Testis (tissue), 3 donors: ENCODE data around the gene ANKRD63. TPM values are rescaled to one million over a fixed set of nuclear protein-coding genes. Genes with fewer than 3 reads are reported as not detected.

Experiments
- DNase-seq: peaks from one replicate; pipeline ENCODE4 v3.0.0-alpha.2; 2019
- H3K27ac ChIP-seq, 2 donors: fragments of 200-600 bp; sonication (generic); one replicate each; pipeline ENCODE4 v1.5.1; 2019
- H3K27me3 ChIP-seq: fragments of 200-600 bp; sonication (generic); one replicate; pipeline ENCODE4 v1.5.1; 2019
- H3K36me3 ChIP-seq: fragments of 200-600 bp; sonication (generic); one replicate; pipeline ENCODE4 v1.5.1; 2017; ENCODE audit warnings: low read depth; ENCODE audit errors: missing control alignments
- H3K4me1 ChIP-seq: fragments of 200-600 bp; sonication (generic); one replicate; pipeline ENCODE4 v1.5.1; 2019
- H3K4me3 ChIP-seq, 2 donors: fragments of 200-600 bp; sonication (generic); one replicate each; pipeline ENCODE4 v1.5.1; 2017 to 2019
- H3K9me3 ChIP-seq: fragments of 200-600 bp; sonication (generic); one replicate; pipeline ENCODE4 v1.5.1; 2017
- CTCF ChIP-seq, 3 experiments: fragments of 450-650 bp in 2 of 3; fragments of 200-600 bp in 1 of 3; sonication (generic) in 1 of 3; IDR thresholded peaks; one replicate each; pipeline ENCODE4 v1.5.1; 2016 to 2019; ENCODE audit warnings: antibody characterized with exemption in 3 of 3, mild to moderate bottlenecking in 2 of 3, moderate library complexity in 1 of 3
- POLR2A ChIP-seq: fragments of 450-650 bp; IDR thresholded peaks from one replicate; pipeline ENCODE4 v1.6.1; 2017; ENCODE audit warnings: antibody characterized with exemption, mild to moderate bottlenecking, moderate library complexity
- WGBS, 2 donors: methylation state at CpG; one replicate each; pipeline ENCODE4 v1.1.5; 2018; 5-methylcytosine and 5-hydroxymethylcytosine counted together
- intact Hi-C: fragments of 100-400 bp; cut with DNase I; formaldehyde crosslinking; loops from one replicate; pipeline ENCODE4 v1.15.1; 2023; ENCODE audit warnings: low total_unique reads
- polyA plus RNA-seq: library from polyadenylated mRNA; stranded (reverse); fragments of 350-450 nt; fragmentation: Illumina TruSeq; extraction: RNeasy Lipid Tissue Mini Kit (QIAGEN cat#74804); gene quantifications from one replicate; pipeline ENCODE4 v1.2.3, GENCODE V29; 2014; ENCODE audit warnings: low read depth, low replicate concordance; ENCODE audit not compliant: insufficient read depth
- total RNA-seq, 2 donors: library from RNA; depleted of rRNA; stranded (reverse); fragments of >200 nt; gene quantifications; one replicate each; pipeline ENCODE4 v1.2.3, GENCODE V29; 2016

ANKRD63 gene
- total and polyA plus RNA-seq, 3 donors from 2014 or later = 3.1 to 11.8 TPM; not detected in 1

- 66 to 69% methylated on average over 13 of the region's 13 CpGs for WGBS, 2 donors
- Histone ChIP-seq H3K27me3 (no peaks in the 10 kb centered on the region), H3K4me3 (no peak overlapping the region), H3K27ac (peak overlapping the region; percentile 66 to 67), H3K4me1 (peaks cover 31% of the 10 kb centered on the region), H3K9me3 (no peaks in the 10 kb centered on the region), H3K36me3 (no peaks in the 10 kb centered on the region)
- DNase-seq = no peak
- intact Hi-C loops = no loop called here
- TF ChIP-seq POLR2A (no peak), CTCF (IDR thresholded peaks at IDR 0.05) (no peak)
Observed at GRCh38 chr15:40250771-40251483, 31.9 kb downstream of the ANKRD63 start.

GRCh38 chr15:40250304-40250656 is 32.6 kb downstream of the ANKRD63 start:
- H3K27ac ChIP-seq = no peak overlapping the region
- TF ChIP-seq CTCF (IDR thresholded peaks at IDR 0.05) = no peak
- no peak for TF ChIP-seq POLR2A
- H3K36me3 ChIP-seq = no peaks in the 10 kb centered on the region
- no peak overlapping the region for H3K4me3 ChIP-seq
- no peak for DNase-seq
- no peaks in the 10 kb centered on the region for H3K9me3 ChIP-seq
- peaks cover 30% of the 10 kb centered on the region for H3K4me1 ChIP-seq
- H3K27me3 ChIP-seq = no peaks in the 10 kb centered on the region
- 91 to 93% methylated on average over 7 to 8 of the region's 8 CpGs for WGBS, 2 donors
- intact Hi-C loops = no loop called here

GRCh38 chr15:40249477-40250303 is 33.2 kb downstream of the ANKRD63 start:
- H3K27ac ChIP-seq = no peak overlapping the region
- H3K4me1 ChIP-seq = peaks cover 25% of the 10 kb centered on the region
- no peak overlapping the region for H3K4me3 ChIP-seq
- no peaks in the 10 kb centered on the region for H3K9me3 ChIP-seq
- 62 to 71% methylated on average over 9 to 11 of the region's 11 CpGs for WGBS, 2 donors
- intact Hi-C loops = no loop called here
- TF ChIP-seq CTCF (IDR thresholded peaks at IDR 0.05) (no peak), POLR2A (no peak)
- no peaks in the 10 kb centered on the region for H3K27me3 ChIP-seq
- no peak for DNase-seq
- no peaks in the 10 kb centered on the region for H3K36me3 ChIP-seq

- Histone ChIP-seq H3K9me3 (no peaks in the 10 kb centered on the region), H3K4me3 (no peak overlapping the region), H3K27ac (no peak overlapping the region), H3K27me3 (no peaks in the 10 kb centered on the region), H3K4me1 (peaks cover 15% of the 10 kb centered on the region), H3K36me3 (no peaks in the 10 kb centered on the region)
- intact Hi-C loops = no loop called here
- 89 to 96% methylated on average over 8 to 17 of the region's 17 CpGs for WGBS, 2 donors
- no peak for TF ChIP-seq POLR2A
- no peak for TF ChIP-seq CTCF (IDR thresholded peaks at IDR 0.05)
- no peak for DNase-seq
Observed at GRCh38 chr15:40248006-40248783, 34.7 kb downstream of the ANKRD63 start.
